Panc1 (cell line): ENCODE measurements around the gene ZFHX3.

Source experiments
- POLR2AphosphoS5 ChIP-seq: IDR thresholded peaks from 2 replicates; pipeline ENCODE4 v1.6.1; 2012; ENCODE audit warnings: mild to moderate bottlenecking, low read depth, low read length, moderate library complexity
- SIN3A ChIP-seq: IDR thresholded peaks from 2 replicates; pipeline ENCODE4 v1.6.1; 2012; ENCODE audit warnings: low read depth, mild to moderate bottlenecking, low read length, moderate library complexity, borderline replicate concordance; ENCODE audit not compliant: insufficient read depth
- TCF7L2 ChIP-seq: IDR thresholded peaks from 2 replicates; pipeline ENCODE4 v1.6.1; 2011; ENCODE audit warnings: mild to moderate bottlenecking, low read depth, low read length, inconsistent platforms
- TF ChIP-seq, protein P1 (sequence below): fragments of 450-650 bp; IDR thresholded peaks from 2 replicates; pipeline ENCODE4 v1.5.1; 2017; ENCODE audit warnings: mild to moderate bottlenecking
- TF ChIP-seq, protein P2 (sequence below), 2 experiments: IDR thresholded peaks; 2 replicates each; pipeline ENCODE4 v1.6.1; 2011 to 2012; ENCODE audit warnings: low read depth in 2 of 2, control low read depth in 1 of 2, low read length in 1 of 2, mild to moderate bottlenecking in 1 of 2, moderate library complexity in 1 of 2; ENCODE audit not compliant: insufficient read depth in 1 of 2

GRCh38 chr16:72924537-72924926, 123.4 kb downstream of the ZFHX3 start:
- TF ChIP-seq, protein P1, sequence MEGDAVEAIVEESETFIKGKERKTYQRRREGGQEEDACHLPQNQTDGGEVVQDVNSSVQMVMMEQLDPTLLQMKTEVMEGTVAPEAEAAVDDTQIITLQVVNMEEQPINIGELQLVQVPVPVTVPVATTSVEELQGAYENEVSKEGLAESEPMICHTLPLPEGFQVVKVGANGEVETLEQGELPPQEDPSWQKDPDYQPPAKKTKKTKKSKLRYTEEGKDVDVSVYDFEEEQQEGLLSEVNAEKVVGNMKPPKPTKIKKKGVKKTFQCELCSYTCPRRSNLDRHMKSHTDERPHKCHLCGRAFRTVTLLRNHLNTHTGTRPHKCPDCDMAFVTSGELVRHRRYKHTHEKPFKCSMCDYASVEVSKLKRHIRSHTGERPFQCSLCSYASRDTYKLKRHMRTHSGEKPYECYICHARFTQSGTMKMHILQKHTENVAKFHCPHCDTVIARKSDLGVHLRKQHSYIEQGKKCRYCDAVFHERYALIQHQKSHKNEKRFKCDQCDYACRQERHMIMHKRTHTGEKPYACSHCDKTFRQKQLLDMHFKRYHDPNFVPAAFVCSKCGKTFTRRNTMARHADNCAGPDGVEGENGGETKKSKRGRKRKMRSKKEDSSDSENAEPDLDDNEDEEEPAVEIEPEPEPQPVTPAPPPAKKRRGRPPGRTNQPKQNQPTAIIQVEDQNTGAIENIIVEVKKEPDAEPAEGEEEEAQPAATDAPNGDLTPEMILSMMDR, result no peak
- TF ChIP-seq SIN3A (no peak), POLR2AphosphoS5 (no peak), TCF7L2 (no peak)
- TF ChIP-seq, protein P2, sequence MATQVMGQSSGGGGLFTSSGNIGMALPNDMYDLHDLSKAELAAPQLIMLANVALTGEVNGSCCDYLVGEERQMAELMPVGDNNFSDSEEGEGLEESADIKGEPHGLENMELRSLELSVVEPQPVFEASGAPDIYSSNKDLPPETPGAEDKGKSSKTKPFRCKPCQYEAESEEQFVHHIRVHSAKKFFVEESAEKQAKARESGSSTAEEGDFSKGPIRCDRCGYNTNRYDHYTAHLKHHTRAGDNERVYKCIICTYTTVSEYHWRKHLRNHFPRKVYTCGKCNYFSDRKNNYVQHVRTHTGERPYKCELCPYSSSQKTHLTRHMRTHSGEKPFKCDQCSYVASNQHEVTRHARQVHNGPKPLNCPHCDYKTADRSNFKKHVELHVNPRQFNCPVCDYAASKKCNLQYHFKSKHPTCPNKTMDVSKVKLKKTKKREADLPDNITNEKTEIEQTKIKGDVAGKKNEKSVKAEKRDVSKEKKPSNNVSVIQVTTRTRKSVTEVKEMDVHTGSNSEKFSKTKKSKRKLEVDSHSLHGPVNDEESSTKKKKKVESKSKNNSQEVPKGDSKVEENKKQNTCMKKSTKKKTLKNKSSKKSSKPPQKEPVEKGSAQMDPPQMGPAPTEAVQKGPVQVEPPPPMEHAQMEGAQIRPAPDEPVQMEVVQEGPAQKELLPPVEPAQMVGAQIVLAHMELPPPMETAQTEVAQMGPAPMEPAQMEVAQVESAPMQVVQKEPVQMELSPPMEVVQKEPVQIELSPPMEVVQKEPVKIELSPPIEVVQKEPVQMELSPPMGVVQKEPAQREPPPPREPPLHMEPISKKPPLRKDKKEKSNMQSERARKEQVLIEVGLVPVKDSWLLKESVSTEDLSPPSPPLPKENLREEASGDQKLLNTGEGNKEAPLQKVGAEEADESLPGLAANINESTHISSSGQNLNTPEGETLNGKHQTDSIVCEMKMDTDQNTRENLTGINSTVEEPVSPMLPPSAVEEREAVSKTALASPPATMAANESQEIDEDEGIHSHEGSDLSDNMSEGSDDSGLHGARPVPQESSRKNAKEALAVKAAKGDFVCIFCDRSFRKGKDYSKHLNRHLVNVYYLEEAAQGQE (IDR thresholded peaks at IDR 0.05; ENCODE audit: insufficient read depth in 1 of 2, low read depth in 2 of 2, low read length in 1 of 2), result no peak
